Left ventricle myocardium inferior (tissue), 1 donor: ENCODE measurements around the gene PDLIM4. TPM values are rescaled to one million over a fixed set of nuclear protein-coding genes. Genes with fewer than 3 reads are reported as not detected.
A peak's percentile ranks its signal among the peaks of the same experiment; 100 is the strongest.

Source experiments
- DNase-seq: peaks from one replicate; pipeline ENCODE4 v3.0.0-alpha.2; 2020
- H3K27ac ChIP-seq: fragments of 200-600 bp; replicated peaks from 2 replicates; pipeline ENCODE4 v1.8.0; 2021
- H3K27me3 ChIP-seq: fragments of 200-600 bp; 2 replicates; pipeline ENCODE4 v1.8.0; 2021; ENCODE audit warnings: low read depth
- H3K36me3 ChIP-seq: fragments of 200-600 bp; 2 replicates; pipeline ENCODE4 v1.8.0; 2021
- H3K4me1 ChIP-seq: fragments of 200-600 bp; 2 replicates; pipeline ENCODE4 v1.8.0; 2021
- H3K4me3 ChIP-seq: fragments of 200-600 bp; 2 replicates; pipeline ENCODE4 v1.8.0; 2021; ENCODE audit warnings: mild to moderate bottlenecking, moderate library complexity
- H3K9me3 ChIP-seq: fragments of 200-600 bp; replicated peaks from 2 replicates; pipeline ENCODE4 v1.8.0; 2021
- intact Hi-C: fragments of 100-400 bp; cut with micrococcal nuclease; formaldehyde crosslinking; loops from one replicate; pipeline ENCODE4 v1.11.0; 2022
- total RNA-seq: library from RNA; stranded (reverse); fragmentation: NEBNext Ultra II Directional; extraction: Animal tissue kit (Norgen Biotek cat#: 25700); gene quantifications from one replicate; pipeline ENCODE4 v1.2.1, GENCODE V29; 2021
- TF ChIP-seq, protein P1 (sequence below): fragments of 200-600 bp; IDR thresholded peaks from 2 replicates; pipeline ENCODE4 v1.8.0; 2021; ENCODE audit warnings: antibody characterized with exemption, mild to moderate bottlenecking, borderline replicate concordance
- donor health status: DM: no; HTN: yes; CAD: no; lungs with severe emphysema.

PDLIM4 gene
- total RNA-seq, 1 donor from 2014 or later = 4.8 TPM

DNA sequence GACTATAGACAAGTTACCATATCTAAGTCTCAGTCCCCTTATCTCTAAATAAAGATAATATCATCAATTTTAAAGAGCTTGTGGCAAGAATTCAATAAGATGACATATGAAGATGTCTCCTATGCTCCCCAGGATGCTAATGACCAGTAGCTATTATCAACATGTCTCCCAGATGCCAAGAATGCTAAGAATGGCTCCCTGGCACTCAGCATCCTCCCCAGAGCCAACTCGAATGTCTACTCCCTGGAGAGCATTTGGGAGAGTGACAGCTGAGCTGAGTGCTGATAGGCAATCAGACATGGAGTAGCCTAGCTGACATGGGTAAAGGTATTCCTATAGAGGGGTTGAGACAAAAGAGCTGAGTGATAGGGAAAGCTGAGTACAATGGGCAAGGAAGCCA, 45.7 kb upstream of the PDLIM4 start:
- no peak overlapping the region for H3K4me3 ChIP-seq
- no peaks in the 10 kb centered on the region for H3K9me3 ChIP-seq
- TF ChIP-seq, protein P1, sequence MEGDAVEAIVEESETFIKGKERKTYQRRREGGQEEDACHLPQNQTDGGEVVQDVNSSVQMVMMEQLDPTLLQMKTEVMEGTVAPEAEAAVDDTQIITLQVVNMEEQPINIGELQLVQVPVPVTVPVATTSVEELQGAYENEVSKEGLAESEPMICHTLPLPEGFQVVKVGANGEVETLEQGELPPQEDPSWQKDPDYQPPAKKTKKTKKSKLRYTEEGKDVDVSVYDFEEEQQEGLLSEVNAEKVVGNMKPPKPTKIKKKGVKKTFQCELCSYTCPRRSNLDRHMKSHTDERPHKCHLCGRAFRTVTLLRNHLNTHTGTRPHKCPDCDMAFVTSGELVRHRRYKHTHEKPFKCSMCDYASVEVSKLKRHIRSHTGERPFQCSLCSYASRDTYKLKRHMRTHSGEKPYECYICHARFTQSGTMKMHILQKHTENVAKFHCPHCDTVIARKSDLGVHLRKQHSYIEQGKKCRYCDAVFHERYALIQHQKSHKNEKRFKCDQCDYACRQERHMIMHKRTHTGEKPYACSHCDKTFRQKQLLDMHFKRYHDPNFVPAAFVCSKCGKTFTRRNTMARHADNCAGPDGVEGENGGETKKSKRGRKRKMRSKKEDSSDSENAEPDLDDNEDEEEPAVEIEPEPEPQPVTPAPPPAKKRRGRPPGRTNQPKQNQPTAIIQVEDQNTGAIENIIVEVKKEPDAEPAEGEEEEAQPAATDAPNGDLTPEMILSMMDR = no peak
- peak overlapping the region; percentile 97 for H3K27ac ChIP-seq
- no peaks in the 10 kb centered on the region for H3K27me3 ChIP-seq
- intact Hi-C loops = no loop called here
- peaks cover 87% of the 10 kb centered on the region for H3K4me1 ChIP-seq
- H3K36me3 ChIP-seq = peaks cover 73% of the 10 kb centered on the region
- DNase-seq = peak; percentile 50

DNA sequence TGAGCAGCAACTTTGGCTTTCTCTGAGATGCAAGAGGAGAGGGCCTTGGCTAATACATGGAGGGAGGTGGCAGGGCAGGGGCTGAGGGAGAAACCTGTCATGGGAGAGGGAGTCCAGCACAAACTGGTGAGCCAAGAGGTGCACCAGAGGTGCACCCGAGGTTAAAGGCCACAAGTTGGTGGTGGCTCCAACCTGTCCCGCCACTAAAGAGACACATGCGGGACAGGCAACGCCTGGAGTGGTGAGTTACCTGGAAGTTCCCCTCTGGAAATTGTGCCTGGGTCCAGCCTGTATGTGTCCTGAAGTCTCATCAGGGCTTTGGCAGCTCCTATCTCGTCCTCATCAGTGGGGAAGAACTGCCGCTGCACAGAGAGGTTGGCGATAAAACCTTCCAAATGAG, 43.8 kb upstream of the PDLIM4 start:
- peak overlapping the region; percentile 97 for H3K27ac ChIP-seq
- no peak overlapping the region for H3K4me3 ChIP-seq
- DNase-seq = no peak
- intact Hi-C loops = no loop called here
- H3K4me1 ChIP-seq = peaks cover 93% of the 10 kb centered on the region
- no peaks in the 10 kb centered on the region for H3K9me3 ChIP-seq
- H3K27me3 ChIP-seq = no peaks in the 10 kb centered on the region
- TF ChIP-seq, protein P1 = no peak
- H3K36me3 ChIP-seq = peaks cover 75% of the 10 kb centered on the region

DNA sequence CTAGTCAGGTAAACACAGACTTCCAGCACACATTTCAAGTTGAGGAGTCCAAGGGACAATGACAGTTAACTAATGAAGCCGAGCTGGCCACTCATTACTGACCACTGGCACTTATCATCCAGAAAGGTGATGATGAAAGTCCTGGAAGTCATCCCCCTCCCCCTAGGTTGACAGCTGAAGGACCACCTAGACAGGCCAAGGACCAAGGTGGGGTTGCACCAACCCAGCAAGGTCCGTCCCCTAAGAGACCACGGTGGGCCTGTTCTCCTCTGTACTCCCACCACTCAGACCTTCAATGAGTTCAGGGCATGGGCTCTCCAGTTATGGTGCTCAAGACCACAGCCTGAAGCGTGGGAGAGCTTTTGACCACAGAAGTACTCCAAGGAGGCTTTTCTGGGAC, 43.0 kb upstream of the PDLIM4 start:
- peaks cover 99% of the 10 kb centered on the region for H3K4me1 ChIP-seq
- H3K27me3 ChIP-seq = no peaks in the 10 kb centered on the region
- H3K9me3 ChIP-seq = no peaks in the 10 kb centered on the region
- H3K36me3 ChIP-seq = peaks cover 67% of the 10 kb centered on the region
- DNase-seq = no peak
- TF ChIP-seq, protein P1 = no peak
- H3K27ac ChIP-seq = peak overlapping the region; percentile 97
- intact Hi-C loops = no loop called here
- H3K4me3 ChIP-seq = no peak overlapping the region

DNA sequence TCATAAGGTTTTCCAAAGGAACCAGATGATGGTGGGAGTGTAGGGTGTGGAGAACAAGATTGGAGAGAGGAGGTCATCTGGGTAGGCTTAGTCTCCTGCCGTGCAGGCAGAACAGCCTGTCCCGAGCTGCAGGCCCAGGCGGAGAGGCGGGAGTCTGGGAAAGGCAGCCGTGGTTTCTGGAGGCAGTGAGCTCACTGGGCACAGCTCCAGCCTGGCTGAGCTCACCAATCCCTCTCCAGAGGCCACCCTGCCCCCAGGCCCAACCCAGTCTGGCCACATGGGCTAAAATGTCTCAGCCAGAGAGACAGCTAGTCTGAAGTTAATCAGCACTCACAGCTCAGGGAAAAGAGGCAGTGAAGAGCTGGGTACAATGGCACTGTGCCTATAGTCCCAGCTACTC, 42.2 kb upstream of the PDLIM4 start:
- peaks cover 99% of the 10 kb centered on the region for H3K4me1 ChIP-seq
- peak overlapping the region; percentile 97 for H3K27ac ChIP-seq
- no peaks in the 10 kb centered on the region for H3K9me3 ChIP-seq
- no peaks in the 10 kb centered on the region for H3K27me3 ChIP-seq
- TF ChIP-seq, protein P1 = no peak
- H3K4me3 ChIP-seq = no peak overlapping the region
- intact Hi-C loops = no loop called here
- peaks cover 59% of the 10 kb centered on the region for H3K36me3 ChIP-seq
- peak; percentile 96 for DNase-seq

DNA sequence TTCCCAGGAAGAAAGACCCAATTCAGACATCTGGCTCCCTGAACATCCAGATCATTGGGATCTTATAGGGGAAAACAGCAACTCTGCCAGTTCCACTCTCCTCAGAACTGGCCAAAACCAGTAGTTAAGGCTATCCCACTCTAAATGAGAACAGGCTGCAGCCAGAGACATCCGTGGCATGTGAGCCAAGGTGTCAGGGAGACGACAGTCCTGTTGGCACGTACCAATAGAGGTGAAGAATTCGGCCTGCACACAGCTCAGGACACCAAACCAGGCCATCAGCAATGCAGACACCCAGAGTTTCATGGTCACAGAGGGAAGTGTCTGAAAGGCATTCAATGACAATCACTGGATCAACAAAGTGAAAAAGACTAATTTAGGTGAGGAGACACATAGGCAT, 39.2 kb upstream of the PDLIM4 start:
- no peak for DNase-seq
- H3K9me3 ChIP-seq = no peaks in the 10 kb centered on the region
- H3K4me1 ChIP-seq = peaks cover 100% of the 10 kb centered on the region
- TF ChIP-seq, protein P1 = no peak
- H3K4me3 ChIP-seq = no peak overlapping the region
- peak overlapping the region; percentile 97 for H3K27ac ChIP-seq
- no peaks in the 10 kb centered on the region for H3K27me3 ChIP-seq
- peaks cover 31% of the 10 kb centered on the region for H3K36me3 ChIP-seq
- intact Hi-C loops = no loop called here
